ENCODE data around the gene MCF2L. TPM values are rescaled to one million over a fixed set of nuclear protein-coding genes. Genes with fewer than 3 reads are reported as not detected.

Gene MCF2L
- total and polyA plus RNA-seq, 10 of the 15 experiments (the other 5 are each of a cell fraction or from before 2014, with no cell fraction given) = 0.06 to 1.1 (median 0.21) TPM; not detected in 2

DNA sequence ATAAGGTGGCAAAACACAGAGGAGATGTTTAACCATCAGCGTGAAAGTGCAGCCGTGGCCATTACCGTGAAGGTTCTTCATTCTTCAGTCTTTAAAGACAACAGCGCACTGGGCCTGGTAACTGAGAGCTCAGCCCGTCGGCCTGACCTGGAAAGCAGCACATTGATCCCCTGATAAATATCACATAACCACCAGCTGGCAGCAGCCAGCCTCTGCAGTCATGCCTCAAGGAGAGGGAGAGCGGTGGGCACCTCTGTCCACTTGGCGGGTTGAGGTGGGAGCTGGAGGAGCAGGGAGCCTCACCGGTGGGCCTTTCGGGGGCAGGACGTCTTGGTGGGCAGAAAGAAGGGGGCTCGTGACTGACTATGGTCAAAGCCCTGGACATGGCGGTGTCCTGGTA, 58.1 kb downstream of the MCF2L start:
- DNase-seq (ENCODE audit: low read depth, low spot score) (no peak), ATAC-seq (no peak), FAIRE-seq (no peak)
- no peaks in the 10 kb centered on the region for H4K20me1 ChIP-seq (ENCODE audit: control insufficient read depth, insufficient read depth)
- no peak overlapping the region for H3K27ac ChIP-seq (ENCODE audit: control insufficient read depth, insufficient read depth)
- POLR2A ChIA-PET = no interaction called here
- no peaks in the 10 kb centered on the region for H3K79me2 ChIP-seq (ENCODE audit: control insufficient read depth, insufficient read depth, low read length)
- no peak overlapping the region for H3K4me3 ChIP-seq
- CTCF ChIA-PET = interaction anchor here (0.6 to 1.9 kb wide), 2 partner anchors 81 to 249 kb away, joined by 3 to 4 read pairs; no protein-coding TSS in a partner anchor
- 45% methylated on average over 13 of the region's 13 CpGs for WGBS (ENCODE audit: insufficient coverage, insufficient replicate concordance, low lambda C conversion rate, missing lambda C conversion rate)
- H3K4me2 ChIP-seq (ENCODE audit: control insufficient read depth, insufficient read depth) = no peak overlapping the region
- no peaks in the 10 kb centered on the region for H3K4me1 ChIP-seq (ENCODE audit: control insufficient read depth, insufficient read depth, low read length)
- H3K36me3 ChIP-seq (ENCODE audit: control insufficient read depth in 2 of 2, insufficient read depth in 2 of 2, low read length in 1 of 2) = no peaks in the 10 kb centered on the region
- BruUV-seq (replicated peaks) = no TSS peak
- TF ChIP-seq PRDM15 (CRISPR knock-in tag; IDR thresholded peaks at IDR 0.05) = no peak
- TF ChIP-seq KAT2A (conservative IDR thresholded peaks at IDR 0.05; ENCODE audit: control insufficient read depth, low read depth, low read length) = no peak
- no peak for TF ChIP-seq SMARCA5 (IDR thresholded peaks at IDR 0.05)
- TF ChIP-seq SUPT20H (IDR thresholded peaks at IDR 0.05; ENCODE audit: borderline replicate concordance, control insufficient read depth, low read depth, low read length) = no peak
- TF ChIP-seq BHLHE40 (IDR thresholded peaks at IDR 0.05; ENCODE audit: borderline replicate concordance in 1 of 2, low read depth in 2 of 2, low read length in 1 of 2) = no peak
- no peak for TF ChIP-seq MEF2A (IDR thresholded peaks at IDR 0.05; ENCODE audit: insufficient read depth, low read depth, low read length)
- H3K9me3 ChIP-seq (replicated peaks; ENCODE audit: control insufficient read depth, insufficient read depth, low read length) = no peaks in the 10 kb centered on the region
- in situ Hi-C loops (cut with MboI) (no loop called here), intact Hi-C loops (cut with micrococcal nuclease; ENCODE audit: unreplicated experiment) (loop anchor here (10.0 kb wide), 1 partner anchor 368 kb away; no protein-coding TSS in a partner anchor)
- RAD21 ChIA-PET (ENCODE audit: unreplicated experiment) = no interaction called here
- H2AFZ ChIP-seq (ENCODE audit: control insufficient read depth, low read depth, low read length) = no peak overlapping the region
- no peaks in the 10 kb centered on the region; a peak in 2 of 4 replicates for H3K27me3 ChIP-seq (replicated peaks in 1 of 2; ENCODE audit: control insufficient read depth in 2 of 2, insufficient read depth in 2 of 2, low read length in 1 of 2)
- H3K9ac ChIP-seq (ENCODE audit: control insufficient read depth, insufficient read depth, low read length) = no peak overlapping the region
- SMC1A ChIA-PET (ENCODE audit: uncharacterized antibody, unreplicated experiment) = no interaction called here
